ENCODE results near the gene MAP9.

Gene MAP9

DNA sequence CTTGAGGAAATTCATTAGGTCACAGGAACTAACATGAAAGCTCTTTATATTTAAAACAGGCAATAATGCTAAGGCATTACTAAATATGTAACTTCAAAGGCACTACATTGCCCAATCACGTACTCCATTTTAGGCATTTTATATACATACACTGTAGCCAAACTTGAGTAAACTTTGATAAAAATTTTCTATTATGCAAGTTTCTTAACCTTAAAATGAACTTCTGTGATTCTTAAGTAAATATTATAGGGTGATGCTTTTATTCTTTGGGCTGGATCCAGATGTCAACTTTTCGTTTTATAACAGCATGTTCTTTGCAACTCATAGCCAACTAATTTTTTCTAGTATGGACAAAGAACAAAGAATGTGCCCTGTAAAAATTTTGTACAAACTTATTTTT is 28.3 kb upstream of the MAP9 start:
- no peak overlapping the region for H3K4me3 ChIP-seq (replicated peaks; ENCODE audit: insufficient read depth, low read length)
- TF ChIP-seq CTCF (IDR thresholded peaks at IDR 0.05; ENCODE audit: insufficient read depth, low read length), result no peak
- TF ChIP-seq SPI1 (IDR thresholded peaks at IDR 0.05; ENCODE audit: borderline replicate concordance, low read depth), result no peak
- no peak for TF ChIP-seq REST (IDR thresholded peaks at IDR 0.05; ENCODE audit: insufficient replicate concordance, low read depth)
- no peak for TF ChIP-seq GABPA (IDR thresholded peaks at IDR 0.05; ENCODE audit: low read depth)
- TF ChIP-seq POLR2AphosphoS5 (IDR thresholded peaks at IDR 0.05; ENCODE audit: low read depth), result no peak
- DNase-seq (ENCODE audit: low read depth in 1 of 2, low spot score in 1 of 2), result no peak
- H3K27me3 ChIP-seq (ENCODE audit: insufficient read depth, poor library complexity, severe bottlenecking), result no peaks in the 10 kb centered on the region
- no peak overlapping the region for H3K27ac ChIP-seq (replicated peaks)

DNA sequence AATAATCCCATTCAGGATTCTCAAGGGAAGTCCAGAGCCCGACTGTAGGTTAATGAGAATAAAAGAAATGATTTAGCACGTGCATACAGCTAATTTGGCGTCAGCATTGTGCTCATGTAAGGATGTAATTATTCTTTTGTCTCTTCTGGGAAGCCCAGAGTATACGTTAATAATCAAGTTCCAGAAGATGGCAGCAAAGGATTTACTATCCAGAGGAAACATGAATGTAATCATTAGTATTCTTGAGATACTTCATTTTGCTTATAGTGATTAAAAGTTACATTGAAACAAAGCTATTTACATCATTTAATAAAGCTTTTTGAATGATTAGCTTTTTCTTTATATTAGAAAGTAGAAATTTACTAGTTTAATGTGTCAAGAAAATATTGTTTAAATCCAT is 27.1 kb upstream of the MAP9 start:
- Histone ChIP-seq H3K4me3 (replicated peaks; ENCODE audit: insufficient read depth, low read length) (no peak overlapping the region), H3K27me3 (ENCODE audit: insufficient read depth, poor library complexity, severe bottlenecking) (no peaks in the 10 kb centered on the region), H3K27ac (replicated peaks) (no peak overlapping the region)
- no peak for DNase-seq (ENCODE audit: low read depth in 1 of 2, low spot score in 1 of 2)
- TF ChIP-seq SPI1 (IDR thresholded peaks at IDR 0.05; ENCODE audit: borderline replicate concordance, low read depth) (no peak), GABPA (IDR thresholded peaks at IDR 0.05; ENCODE audit: low read depth) (no peak), CTCF (IDR thresholded peaks at IDR 0.05; ENCODE audit: insufficient read depth, low read length) (no peak)

- H3K27ac ChIP-seq (replicated peaks), result no peak overlapping the region
- DNase-seq (ENCODE audit: low read depth in 1 of 2, low spot score in 1 of 2), result no peak
- H3K4me3 ChIP-seq (replicated peaks; ENCODE audit: insufficient read depth, low read length), result no peak overlapping the region
- TF ChIP-seq POLR2AphosphoS5 (IDR thresholded peaks at IDR 0.05; ENCODE audit: low read depth), result no peak
- no peak for TF ChIP-seq REST (IDR thresholded peaks at IDR 0.05; ENCODE audit: insufficient replicate concordance, low read depth)
- TF ChIP-seq CTCF (IDR thresholded peaks at IDR 0.05; ENCODE audit: insufficient read depth, low read length), result no peak
- TF ChIP-seq SPI1 (IDR thresholded peaks at IDR 0.05; ENCODE audit: borderline replicate concordance, low read depth), result no peak
- TF ChIP-seq GABPA (IDR thresholded peaks at IDR 0.05; ENCODE audit: low read depth), result no peak
- H3K27me3 ChIP-seq (ENCODE audit: insufficient read depth, poor library complexity, severe bottlenecking), result no peaks in the 10 kb centered on the region
Observed at GRCh38 chr4:155402941-155403340, 26.2 kb upstream of the MAP9 start.

DNA sequence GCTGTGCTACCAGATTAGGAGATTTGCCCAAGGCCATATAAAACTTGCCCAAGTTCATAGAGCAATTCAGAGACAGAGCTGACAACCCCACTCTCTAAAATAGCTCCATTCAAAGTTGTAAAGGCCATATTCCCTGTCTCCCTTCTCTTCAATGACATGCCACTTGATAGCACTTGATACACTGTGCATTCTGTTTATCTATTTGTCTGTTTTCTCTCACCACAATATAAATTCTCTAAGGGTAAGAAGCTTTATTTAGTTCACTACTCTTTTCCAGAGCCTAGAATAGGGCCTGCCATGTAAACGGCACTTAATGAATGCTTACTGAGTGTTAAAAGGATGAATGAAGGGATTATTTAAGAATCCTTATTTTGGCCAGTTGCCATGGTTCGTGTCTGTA is 24.1 kb upstream of the MAP9 start:
- TF ChIP-seq REST (IDR thresholded peaks at IDR 0.05; ENCODE audit: insufficient replicate concordance, low read depth), result no peak
- TF ChIP-seq CTCF (IDR thresholded peaks at IDR 0.05; ENCODE audit: insufficient read depth, low read length), result no peak
- no peaks in the 10 kb centered on the region for H3K27me3 ChIP-seq (ENCODE audit: insufficient read depth, poor library complexity, severe bottlenecking)
- H3K4me3 ChIP-seq (replicated peaks; ENCODE audit: insufficient read depth, low read length), result no peak overlapping the region
- DNase-seq (ENCODE audit: low read depth in 1 of 2, low spot score in 1 of 2), result no peak
- no peak overlapping the region for H3K27ac ChIP-seq (replicated peaks)

Data from HL-60 (cell line).